GF-D8 (cell line): ENCODE measurements around the gene AAK1.
"Not testable (repeated sequence)": the region's sequence is repeated elsewhere in the genome, so short reads cannot be mapped to it uniquely, and the experiment has no call there.

ENCODE experiments used
- DNase-seq: peaks from one replicate; lab custom pipeline; 2025; lab: John Stamatoyannopoulos, UW

AAK1 gene

DNA sequence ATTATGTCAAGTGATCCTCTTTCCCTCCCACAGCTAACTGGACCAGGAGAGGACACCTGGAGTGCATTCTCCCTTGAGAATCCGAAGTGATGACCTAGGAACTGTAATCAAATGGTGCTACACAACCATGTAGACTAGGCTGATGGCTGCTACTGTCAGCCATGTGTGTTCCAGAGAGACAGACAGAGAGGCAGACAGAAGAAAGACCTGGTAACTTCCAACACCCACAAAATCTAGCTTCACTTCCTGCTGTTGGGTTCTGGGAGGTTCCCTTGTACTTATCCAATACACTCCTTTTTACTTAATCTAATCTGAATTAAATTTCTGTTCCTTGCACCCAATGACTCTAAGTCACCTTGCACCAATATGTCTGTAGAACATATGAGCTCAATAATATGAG is 72.3 kb downstream of the AAK1 start:
- no peak for DNase-seq

DNA sequence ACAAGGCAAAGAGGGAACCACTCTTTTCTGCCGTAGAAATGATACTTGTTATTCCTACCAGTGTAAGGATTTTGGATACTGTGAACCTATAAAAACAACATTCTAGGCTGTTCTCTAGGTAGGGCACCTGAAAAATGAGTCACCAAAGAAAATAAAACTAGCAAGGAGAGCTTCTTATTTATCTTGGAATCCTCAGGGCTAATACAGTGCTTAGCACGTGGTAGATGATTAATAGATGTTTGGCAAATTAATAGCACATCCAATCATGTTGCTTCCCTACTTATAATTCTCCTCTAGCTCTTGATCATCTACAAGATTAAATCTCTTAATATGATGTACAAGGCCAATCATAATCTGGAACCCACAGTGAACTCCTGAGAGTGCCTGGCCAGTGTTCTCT is 73.1 kb downstream of the AAK1 start:
- DNase-seq = no peak

DNA sequence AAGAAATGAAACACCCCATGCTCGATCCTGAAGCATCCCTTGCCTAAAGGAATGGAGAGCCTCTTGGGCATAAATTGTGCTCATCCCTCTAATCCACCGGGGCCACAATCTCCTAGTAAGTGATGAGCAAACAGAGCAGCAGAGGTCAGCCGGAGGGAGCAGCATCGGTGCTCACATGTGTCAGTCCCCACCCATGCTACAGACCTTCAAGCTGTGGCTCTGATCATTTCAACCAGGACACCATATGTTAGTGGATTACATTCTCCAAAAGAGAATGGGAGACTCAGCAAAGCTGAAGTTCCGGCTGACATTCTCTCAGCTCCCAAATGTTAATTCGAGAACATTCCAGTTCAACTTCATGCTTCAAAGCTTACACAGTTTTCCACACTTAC is 75.6 kb downstream of the AAK1 start:
- no peak for DNase-seq

DNA sequence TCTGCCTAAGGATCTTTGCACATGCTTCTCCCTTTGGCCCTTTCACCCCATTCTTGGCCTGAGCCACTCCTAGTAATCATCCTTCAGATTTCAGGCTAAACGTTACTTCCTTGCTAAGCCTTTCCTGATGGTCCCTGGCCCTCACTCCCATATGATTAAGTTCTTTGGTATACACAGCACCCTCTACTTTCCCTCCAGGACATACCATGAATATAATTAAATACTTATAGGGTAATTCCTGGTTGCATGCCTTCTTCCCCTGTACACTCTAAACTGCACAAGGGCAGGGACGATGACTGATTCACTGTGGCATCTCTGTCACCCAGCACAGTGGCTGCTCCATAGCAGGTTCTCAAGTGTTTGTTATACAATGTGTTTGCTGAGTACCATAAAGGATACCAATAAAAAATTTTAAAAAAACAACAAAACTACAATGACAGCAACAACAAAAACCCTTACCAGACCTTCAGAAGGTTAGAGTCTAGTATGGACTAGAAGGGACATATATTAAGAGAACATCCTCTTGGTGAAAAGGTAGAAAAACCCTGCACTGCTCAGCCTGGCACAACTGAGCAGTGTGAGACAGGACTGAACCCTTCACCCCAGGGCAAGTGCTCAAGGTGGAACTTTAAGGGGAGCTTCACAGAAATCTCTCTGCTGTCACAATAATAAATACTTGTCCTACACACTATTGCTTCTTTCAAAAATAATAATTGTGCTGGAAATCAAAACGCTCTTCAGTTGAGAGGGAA is 76.2 kb downstream of the AAK1 start:
- no peak for DNase-seq

DNA sequence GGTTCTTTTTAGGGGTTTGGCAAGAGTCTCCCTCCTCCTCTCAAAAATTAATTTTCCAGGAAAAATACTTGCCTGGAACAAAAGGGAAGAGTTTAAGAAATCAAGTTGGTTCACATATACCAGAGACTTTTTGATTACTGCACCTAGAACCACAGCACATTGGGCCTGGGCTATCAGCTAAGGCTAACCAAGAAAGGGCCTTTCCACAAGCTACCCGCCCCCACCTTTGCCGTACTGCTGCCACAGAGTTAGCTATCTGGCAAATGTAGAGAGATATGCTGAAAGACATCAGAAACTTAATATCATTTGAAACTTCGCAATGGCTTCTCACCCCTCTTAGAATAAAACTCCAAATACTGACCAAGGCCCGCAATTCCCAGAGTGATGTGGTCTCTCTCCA is 76.9 kb downstream of the AAK1 start:
- no peak for DNase-seq

DNA sequence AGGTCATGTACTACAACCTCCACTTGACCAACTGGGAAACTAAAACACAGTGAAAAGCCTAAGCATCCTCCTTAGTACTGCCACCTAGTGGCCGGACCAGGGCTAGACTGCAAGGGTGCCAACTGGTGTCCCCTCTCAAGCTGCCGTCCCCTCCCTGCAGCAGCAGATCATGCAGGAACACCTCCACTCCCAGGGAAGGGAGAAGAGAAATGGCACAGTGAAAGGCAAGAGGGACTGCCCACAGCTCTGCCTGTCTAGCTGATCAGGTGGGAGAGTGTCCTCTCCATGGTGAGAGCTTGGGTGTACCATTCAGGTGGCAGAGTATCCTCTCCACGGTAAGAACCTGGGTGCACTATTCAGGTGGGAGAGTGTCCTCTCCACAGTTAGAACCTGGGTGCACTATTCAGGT is 78.1 kb downstream of the AAK1 start:
- DNase-seq = no peak

DNA sequence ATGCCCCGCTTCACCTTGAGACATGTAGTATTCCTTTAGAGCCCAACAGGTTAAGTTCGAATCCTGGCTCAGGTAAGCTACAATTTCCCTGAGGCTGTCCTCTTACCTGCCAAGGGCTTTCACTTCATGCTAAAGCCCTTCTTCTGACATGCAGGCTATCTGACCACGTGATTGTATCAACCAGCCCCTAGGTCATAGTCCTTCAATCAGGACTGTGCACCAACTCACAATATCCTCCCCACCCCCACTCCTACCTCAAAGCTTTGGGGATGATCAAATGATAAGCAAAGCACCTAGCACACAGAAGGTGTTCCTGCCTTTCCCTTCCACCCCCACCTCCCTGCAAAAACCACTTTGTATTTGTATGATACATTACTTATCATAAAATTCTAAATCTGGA is 78.9 kb downstream of the AAK1 start:
- DNase-seq = no peak

DNA sequence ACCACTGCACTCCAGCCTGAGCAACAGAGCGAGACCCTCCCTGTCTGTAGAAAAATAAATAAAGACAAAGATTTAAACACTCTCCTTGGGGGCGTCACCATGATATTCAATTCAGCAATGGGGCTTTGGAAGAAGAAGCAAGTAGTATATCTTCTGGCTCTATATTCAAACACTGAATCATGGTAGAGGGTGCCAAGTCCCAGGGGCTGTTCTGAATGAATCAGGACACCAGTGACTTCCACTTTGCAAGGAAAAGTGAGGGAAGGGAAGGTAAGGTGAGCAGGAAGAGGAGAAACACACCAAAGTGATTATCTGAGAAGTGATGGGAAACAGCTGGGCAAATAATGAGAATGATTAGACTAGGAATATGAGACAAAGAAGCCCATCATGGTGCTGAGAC is 80.5 kb downstream of the AAK1 start:
- no peak for DNase-seq

DNA sequence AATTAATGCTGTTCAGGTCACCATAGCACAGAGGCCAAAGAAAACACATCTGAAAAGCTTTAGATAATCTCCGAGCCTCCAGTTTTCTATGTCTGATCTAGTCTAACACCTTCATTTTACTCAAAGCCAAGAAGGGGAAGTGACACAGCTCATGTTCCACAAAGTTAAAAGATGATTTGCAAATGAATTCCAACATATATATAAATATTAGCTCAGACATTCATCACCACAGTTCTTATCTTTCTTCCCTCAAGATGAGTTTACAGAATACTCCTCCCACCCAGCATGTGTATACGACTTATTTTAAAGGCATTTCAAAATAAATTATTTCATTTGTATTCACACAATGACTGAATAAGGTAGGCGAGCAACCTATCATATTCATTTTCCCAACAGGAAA is 82.4 kb downstream of the AAK1 start:
- no peak for DNase-seq

DNA sequence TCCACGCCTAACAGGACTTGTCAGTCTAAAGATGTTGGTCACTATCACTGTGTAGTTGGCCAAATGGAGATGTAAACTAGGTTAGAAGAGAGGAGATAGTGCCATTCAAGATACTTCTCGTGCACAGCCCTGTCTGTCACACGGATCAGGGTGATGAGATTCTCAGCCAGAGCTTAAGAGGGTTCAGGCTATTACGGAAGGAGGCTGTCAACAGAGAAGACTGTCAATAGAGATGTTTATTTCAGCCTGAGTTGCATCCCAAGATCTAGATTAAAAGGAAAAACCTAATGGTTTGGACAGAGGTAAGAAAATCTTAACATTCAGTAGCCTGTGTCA is 83.4 kb downstream of the AAK1 start:
- DNase-seq = no peak

DNA sequence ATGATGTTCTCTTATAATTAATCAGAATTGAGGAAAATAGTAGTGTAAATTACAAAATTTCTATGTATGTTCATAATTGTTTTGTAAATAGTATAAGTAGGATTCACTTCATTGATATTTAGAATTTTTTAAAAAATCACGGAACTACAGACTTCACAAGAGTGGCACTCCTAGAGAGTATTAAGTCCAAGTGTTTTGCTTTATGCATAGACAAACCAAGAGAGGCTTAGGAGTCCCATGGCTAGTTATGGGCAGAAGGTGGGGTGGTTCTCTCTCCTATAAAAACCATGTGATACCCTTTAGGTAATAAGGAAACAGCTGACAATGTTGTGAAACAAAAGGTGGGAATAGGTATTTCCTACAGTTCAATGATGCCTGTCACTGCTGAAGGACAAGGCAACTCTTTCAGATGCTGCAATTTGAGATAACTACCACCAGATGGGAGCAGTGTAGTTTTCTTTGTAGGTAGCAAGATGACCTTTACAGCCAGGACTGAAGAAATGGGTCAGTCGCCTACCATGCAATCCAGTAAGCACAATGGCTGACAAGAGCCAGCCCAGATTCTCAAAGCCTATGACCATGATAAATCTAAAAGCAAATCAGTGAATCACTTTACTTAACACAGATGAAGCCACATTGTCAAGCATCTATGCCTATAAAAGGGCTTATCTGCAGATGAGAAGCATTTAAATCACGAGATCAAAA is 83.9 kb downstream of the AAK1 start:
- peak; percentile 60 for DNase-seq

DNA sequence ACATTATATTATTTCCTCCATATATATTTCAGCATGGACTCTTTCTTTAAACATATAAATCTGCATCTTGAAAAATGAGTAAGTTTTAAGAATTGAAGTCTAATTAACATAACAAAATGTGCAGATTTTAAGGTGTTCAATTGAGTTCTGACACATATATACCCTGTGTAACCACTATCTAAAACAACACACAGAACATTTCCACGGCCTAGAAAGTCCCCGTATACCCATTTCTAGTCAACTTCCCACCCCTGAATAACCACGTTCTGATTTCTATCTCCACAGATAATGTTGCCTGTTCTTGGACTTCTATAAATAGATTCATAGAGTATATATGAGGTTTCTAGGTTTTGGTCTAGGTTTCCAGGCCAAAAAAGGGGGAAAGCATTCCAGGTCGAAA is 87.5 kb downstream of the AAK1 start:
- no peak for DNase-seq

DNA sequence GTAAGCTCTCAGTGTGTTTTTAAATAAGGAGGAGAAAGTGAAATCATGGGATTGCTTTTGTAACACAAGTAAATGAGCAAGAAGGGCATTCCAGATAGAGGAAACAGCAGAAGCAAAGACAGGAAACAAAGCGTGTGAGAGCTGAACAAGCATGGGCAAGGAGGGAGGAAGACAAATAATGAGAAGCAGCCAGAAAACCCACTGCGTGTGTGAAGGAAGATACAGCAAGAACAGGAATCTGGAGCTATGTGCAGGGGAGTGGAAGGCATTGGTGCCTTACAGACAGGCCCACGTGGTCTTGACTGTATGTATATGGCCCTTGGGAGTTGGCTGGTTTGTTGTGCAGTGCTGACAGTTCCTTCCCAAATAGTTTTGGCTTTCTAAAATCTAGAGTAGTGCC is 88.6 kb downstream of the AAK1 start:
- DNase-seq = peak; percentile 60

DNA sequence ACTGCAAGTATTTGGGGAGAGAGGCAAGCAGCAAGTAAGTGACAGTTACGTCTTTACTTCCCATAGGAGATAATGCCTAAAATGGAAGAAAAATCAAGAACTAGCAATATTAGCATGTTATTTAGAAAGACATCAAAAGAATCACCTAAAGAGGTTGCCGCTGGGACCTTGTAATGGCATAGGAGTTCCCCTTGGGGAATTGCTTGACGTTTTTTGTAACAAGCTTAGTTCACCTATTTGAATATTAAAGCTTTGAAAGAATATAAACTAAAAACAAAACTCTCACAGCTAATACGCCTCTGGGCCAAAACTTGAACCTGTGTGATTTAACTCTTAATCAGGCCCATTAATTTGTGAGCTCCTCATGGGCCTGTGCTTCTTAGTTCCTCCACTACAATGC is 89.0 kb downstream of the AAK1 start:
- no peak for DNase-seq

DNA sequence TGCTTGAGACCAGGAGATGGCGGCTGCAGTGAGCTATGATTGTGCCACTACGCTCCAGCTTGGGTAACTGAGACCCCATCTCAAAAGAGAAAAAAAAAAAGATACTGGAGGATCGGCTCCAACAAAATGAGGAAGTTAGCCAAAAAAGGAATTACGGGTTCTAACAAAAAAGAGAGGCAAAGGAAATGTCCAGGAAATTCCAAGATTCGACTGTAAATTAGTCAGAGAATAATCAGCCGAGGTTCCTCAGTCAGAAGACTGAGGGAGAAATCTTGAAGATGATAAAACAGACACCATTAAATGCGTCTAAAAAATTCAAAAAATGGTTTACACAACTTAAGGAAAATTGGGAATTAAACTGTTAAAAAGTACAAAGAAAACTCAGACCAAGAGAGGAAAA is 89.5 kb downstream of the AAK1 start:
- no peak for DNase-seq

DNA sequence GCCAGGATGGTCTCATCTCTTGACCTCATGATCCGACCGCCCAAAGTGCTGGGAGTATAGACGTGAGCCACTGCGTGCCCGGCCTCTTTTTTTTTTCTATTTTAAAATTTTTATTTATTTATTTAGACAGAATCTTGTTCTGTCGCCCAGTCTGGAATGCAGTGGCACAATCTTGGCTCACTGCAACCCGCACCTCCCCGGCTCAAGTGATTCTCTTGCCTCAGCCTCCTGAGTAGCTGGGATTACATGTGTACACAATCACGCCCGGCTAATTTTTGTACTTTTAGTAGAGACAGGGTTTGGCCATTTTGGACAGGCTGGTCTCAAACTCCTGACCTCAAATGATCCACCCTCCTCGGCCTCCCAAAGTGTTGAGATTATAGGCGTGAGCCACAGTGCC is 93.0 kb downstream of the AAK1 start:
- DNase-seq = not testable (repeated sequence)

DNA sequence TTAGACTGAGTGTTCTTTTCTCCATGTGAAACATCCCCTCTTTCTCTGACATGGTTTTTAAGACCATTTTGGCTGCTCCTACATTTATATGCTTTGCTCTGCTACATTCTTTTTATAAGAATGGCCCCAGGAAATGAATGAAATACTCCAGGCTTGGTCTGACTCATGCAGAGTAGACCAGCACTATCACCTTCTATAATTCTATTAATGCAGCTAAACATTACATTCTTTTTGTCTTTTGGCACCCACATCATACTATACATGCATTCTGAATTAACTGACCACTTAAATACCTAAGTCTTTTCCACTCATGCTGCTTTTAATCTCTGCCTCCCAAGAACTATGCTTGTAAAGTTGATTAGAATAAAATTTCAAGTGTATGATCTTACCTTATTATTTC is 94.1 kb downstream of the AAK1 start:
- no peak for DNase-seq

DNA sequence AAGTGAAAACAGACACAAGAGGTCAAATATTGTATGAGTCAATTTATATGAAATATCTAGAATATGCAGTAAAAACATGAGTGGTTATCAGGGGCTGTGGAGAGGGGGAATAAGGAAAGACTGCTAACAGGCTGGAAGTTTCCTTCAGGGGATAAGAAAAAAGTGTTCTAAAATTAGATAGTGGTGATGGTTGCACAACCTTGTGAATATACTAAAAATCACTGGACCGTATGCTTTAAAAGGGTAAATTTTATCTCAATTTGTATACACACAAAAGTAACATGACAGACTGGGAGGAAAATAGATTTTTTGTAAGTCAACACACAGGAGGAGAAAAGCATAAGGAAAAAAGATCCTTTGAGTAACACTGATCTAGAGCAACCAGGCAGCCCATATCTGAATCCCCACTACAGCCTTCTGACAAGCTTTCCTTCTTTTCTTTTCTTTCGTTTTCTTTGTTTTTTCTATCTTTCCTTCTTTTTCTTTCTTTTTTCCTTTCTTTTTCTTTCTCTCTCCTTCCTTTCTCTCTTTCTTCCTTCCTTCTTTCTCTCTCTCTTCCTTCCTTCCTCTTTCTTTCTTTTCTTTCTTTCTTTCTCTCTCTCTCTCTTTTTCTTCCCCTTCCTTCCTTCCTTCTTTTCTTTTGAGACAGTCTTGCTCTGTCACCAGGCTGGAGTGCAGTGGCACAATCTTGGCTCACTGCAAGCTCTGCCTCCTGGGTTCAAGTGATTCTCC is 95.4 kb downstream of the AAK1 start:
- no peak for DNase-seq

DNA sequence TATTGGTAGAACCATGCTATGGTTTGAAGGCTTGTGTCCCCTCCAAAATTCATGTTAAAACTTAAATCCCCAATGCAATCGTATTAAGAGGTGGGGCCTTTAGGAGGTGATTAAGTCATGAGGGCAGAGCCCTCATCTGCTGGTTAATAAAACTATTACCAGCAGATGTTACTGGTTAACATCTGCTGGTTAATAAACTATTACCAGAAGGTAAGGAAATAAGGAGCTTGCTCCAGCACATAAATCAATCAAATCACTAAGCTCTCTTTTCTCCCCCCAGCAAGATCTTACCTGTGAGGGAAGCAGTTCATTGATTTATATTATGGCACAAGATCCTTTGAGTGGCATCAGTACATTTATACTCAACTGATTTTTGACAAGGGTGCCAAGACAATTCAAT is 96.9 kb downstream of the AAK1 start:
- no peak for DNase-seq

DNA sequence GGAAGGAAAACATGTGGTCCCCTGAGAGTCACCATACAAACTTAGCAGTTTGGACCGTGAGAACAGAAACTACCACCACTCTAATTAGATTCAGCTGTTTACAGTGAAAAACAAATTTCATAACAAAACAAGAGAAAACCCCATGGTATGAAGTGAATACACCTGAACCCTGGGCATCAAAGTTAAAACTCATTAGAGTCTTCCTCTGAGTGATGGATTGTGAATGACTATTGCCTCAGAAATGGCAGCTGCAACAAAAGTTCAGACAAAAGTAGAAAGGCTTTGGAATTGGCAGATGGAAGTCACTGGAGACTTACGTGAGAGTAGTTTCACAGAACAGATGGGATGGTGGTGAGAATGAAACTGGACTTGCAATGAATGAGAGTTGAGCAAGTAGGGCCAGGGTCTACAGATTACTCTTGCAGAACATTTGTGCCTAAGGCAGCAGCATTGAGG is 98.0 kb downstream of the AAK1 start:
- DNase-seq = no peak

DNA sequence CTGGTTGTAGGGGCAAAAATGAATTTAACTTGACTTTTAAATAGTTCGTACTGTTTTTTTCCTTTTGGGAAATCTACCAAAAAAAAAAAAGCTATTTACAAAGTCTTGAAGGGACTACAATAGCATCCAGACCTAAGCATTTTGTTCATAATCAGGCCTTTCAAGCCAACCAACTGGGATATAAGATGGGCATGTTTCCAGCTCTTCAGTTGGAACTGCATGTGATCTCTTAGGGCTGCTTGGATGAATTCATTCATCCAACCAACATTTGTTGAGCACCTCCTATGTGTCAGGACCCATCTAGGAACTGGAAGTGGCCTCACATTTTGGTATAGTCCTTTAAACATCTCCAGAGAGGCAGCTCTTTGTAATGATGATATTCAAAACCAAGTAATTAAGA is 98.6 kb downstream of the AAK1 start:
- no peak for DNase-seq

DNA sequence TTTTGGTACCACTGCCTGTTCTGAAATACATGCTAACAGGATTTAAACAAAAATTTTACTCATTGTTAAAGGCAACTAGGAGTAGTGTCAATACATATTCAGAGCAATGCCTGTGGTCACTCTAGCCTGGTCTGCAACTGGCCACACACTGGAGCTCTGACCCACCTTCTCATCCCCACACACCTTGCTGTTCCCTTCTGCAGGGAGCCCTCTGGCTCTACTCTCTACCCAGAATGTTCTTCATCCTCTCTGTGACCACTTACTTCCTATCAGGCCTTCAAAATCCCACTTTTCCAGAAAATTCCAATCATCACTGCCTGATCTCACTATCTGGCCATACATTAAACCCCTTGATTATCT is 104.0 kb downstream of the AAK1 start:
- DNase-seq = no peak

DNA sequence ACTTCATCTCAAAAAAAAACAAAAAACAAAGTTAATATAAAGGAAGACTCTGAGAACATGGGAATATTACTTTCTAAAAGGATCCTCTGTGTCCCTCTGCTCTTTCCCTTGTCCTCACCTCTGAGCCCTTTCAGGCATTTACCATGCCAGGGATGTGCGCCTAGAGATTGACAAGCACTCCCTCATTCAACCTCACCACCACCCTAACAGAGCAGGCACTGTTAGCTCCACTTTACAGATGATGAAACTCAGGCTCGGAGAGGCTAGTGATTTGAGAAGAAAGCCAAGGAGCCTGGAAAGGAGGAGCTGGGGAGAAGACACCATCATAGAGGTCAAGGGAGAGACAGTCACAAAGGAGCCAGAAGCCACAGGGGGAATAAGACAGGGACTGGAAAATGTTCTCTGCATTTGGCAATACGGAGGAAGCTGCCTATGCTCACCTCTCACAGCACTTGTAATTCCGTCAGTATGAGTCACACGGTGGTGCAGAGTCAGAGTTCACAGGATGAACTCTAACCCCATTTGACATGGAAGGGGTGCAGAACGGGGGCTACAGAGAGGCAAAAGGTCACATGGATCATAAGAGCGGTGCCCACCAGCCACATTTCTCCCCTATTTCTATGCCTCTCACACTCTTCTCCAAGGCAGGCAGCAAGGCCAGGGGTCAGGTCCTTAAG is 104.5 kb downstream of the AAK1 start:
- DNase-seq = no peak
